MV-4-11 (cell line): ENCODE data around the gene PGAM1.

Experiments
- DNase-seq: peaks from one replicate; lab custom pipeline; 2025; lab: John Stamatoyannopoulos, UW

The PGAM1 gene

GRCh38 chr10:97425964-97426775 is at the start of gene PGAM1:
Gene PGAM1 (plus strand): TSS chr10:97426191. CDS start chr10:97426308, 117 bp downstream.
- peak; percentile 93 for DNase-seq

DNA sequence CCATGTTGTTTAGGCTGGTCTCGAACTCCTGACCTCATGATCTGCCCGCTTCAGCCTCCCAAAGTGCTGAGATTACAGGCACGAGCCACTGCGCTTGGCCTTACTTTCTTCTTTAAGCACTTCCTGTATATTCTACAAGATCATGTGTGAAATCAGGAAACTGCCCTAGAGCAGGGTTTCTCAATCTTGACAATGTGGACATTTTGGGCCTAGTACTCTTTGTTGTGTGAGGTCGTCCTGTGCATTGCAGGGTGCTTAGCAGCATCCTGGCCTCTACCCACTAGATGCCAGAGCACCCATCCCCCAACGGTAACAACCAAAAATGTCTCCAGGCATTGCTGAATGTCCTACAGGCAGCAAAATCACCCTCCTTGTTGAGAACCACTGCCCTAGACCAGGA is 49.6 kb upstream of the PGAM1 start:
- peak; percentile 92 for DNase-seq

DNA sequence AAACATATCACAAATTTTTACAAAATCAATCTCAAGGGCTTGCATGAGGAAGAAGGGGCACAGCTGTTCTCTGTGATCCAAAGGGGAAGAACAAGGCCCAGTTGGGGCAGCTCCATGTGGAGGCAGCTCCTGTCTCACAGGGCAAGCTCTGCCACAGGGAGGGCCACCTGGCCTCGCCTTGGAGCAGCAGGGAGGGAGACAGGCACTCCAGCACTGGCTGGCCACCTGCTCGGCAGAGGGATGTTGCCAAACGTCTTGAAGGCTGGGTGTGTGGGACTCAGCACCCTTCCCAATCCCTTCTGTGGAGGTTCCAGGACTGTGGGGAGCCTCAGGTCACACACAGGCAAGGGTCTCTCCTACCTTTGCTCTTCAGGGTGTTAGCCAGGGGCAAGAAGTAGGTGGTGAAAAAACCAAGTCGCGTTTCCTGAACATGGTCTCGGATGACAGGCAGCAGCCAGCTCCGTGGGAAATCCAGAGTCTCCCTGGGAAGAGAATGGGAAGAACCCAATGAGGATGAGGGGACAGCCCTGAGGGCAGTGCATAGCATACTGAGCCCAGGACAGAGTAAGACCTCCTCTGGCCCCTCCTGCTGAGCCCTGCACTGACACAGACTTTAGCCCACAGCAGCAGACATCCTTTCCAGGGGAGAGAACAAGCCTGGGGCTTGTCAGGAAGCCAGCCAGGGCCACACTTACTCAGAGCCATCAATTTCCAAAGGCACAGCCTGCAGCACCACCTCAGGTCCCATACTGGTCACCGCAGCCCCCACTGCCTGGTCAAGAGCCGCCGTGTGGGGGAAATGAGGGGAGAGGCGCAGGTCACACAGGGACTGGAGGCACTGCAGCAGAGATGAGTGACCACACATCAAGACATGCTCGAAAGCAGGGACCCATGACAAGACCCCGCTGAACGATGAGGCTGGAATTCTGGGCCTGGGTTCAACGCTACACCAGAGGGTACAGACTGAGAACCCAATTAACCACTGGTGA is 46.8 kb upstream of the PGAM1 start:
- no peak for DNase-seq

DNA sequence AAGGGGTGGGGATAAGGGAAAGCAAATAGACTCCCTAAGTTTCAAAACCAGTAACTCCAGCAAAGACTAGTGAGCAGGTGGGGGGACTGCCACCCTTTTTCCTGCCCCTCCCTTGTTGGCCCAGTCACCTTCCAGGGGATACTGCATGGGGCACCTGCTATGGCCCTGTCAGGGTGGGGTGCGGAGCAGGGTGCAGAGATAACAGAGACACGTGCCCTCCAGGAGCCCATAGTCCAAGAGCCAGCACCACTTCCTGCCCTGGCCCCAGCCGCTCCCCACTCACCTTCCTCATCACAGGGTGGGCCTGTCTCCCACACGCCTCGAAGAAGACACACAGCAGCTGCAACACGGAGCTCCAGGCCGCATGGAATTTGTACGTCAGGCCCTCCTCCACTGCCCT is 45.5 kb upstream of the PGAM1 start:
- DNase-seq: no peak

GRCh38 chr10:97381626-97382025 is 44.4 kb upstream of the PGAM1 start:
- DNase-seq: no peak

GRCh38 chr10:97383159-97383558 is 42.8 kb upstream of the PGAM1 start:
- no peak for DNase-seq

DNA sequence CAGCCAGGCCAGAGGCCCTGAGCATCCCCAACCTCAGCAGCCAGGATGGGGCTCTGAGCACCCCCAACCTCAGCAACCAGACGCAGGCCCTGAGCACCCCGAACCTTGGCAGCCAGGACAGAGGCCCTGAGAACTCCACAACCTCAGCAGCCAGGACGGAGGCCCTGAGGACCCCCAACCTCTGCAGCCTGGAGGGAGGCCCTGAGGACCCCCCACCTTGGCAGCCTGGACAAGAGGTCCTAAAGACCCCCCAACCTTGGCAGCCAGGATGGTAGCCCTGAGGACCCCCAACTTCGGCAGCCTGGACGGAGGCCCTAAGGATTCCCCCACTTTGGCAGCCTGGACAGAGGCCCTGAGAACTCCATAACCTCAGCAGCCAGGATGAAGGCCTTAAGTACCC is 41.8 kb upstream of the PGAM1 start:
- DNase-seq: no peak

- no peak for DNase-seq
These were observed 41.4 kb upstream of the PGAM1 start for GRCh38 chr10:97384641-97385040.

DNA sequence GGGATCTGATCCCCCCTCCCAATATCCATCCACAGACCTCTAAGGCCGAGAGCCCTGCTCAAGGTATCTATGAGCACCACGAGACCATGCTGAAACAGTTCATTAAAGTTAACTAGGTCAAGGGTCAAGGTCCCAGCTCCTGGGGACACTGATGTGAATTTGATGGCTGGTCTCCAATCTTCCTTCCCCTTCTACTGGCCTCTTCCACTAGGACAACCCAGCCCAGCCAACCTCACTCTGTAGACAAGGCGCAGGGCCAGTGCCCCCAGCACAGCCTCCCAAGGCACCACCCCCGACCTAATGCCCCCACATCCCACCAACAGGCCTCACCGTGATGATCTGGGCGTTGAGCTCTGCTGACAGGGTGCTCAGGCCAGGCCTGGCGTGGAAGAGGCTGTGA is 40.4 kb upstream of the PGAM1 start:
- DNase-seq: no peak

DNA sequence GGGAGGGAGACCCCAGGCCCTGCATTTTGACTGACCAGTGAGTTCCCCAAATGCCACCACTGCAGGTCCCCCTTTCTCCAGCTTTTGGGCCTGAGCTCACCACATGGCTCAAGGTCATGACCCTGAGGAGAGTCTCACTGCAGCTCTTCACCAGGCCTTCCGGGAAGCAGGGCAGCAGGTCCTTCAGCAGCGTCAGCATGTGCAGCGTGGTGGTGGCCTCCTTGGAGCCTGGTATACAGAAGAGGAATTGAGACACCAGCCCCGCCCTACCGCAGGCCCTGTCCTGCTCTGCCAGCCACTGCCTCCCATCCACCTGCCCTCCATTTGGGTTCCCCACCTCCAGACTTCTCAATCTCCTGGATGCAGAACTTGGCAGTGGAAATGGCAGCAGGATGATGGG is 37.8 kb upstream of the PGAM1 start:
- no peak for DNase-seq

DNA sequence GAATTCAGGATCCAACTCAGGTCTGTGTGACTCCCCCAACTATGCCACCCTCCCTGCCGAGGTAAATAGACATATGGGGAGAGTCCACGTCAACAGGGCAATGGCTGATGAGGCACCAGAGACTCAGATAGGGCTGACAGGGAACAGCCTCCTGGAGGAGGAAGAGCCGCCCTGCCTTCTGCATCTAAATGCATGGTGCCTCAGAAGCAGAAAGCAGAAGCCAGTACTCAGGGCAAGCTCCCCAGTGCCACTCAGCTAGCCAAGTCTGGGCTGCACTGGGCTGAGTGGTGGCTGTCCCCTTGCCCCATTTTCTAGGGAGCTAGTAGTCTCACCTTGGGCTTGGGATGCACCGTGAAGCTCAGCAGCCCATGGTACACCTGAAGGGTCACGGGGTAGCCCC is 35.9 kb upstream of the PGAM1 start:
- DNase-seq: no peak

GRCh38 chr10:97393034-97393573 is 32.9 kb upstream of the PGAM1 start:
- DNase-seq: no peak

DNA sequence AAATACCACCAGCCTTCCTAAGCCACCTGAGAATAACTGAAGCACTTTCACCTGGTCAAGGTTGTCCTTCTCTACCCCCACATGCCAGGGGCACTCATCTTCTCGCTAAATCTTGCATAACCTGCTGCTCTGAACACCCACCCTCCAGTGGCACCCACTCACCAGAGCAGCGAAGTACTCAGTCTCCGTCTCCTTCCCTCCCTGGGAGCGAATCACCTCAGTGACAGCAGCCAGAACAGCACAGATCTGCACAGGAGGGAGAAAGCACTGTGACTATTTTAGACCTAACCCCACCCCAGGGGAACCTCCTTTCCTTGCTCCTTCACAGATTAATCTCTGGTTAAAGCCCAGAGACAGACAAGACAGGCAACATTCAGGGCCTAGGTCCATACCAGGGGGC is 29.9 kb upstream of the PGAM1 start:
- DNase-seq: no peak

GRCh38 chr10:97399843-97400545 is 26.0 kb upstream of the PGAM1 start:
- DNase-seq: peak; percentile 77

DNA sequence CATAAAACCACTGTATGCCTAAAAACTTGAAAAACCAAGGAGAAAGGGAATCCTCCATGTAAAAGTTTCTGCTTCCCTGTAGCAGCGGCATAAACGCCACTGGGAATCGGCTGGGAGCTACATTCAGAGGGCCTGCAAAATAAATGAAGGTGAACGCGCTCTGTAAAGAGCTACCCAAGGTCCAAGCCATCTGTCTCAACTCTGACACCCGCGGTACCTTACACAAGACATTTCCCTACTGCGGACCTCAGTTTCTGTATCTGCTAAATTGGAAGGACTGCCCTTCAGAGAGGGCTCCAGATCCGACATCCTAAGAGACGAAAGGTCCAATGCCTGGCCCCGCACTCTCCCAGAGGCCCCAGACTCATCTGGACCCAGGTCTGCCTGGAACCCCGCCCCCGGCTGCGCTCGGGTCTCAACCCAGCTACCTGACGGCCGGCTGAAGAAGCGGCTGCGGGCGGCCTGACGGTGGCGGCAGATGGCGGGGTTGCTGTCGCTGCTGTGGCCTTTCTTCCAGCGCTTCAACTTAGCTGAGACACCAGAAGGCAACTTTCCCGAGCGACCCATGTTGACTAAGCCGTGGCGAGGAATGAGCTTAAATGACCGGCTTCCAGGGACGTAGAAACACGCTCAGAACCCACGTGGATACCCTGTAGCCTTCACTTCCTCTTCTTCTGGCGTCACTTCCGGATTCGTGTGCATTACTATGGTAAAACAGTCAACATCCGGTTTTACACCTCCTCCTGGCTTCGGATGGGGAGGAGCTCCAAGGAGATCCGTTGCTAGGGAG is 25.1 kb upstream of the PGAM1 start, which contains the start of gene RRP12:
Gene RRP12, minus strand, starts transcription at position 676 of the 790 bp plus-strand sequence. Its CDS starts 109 bp downstream, at position 567.
- DNase-seq: peak; percentile 99

- DNase-seq: no peak
These were observed 24.5 kb upstream of the PGAM1 start for GRCh38 chr10:97401455-97401919.

DNA sequence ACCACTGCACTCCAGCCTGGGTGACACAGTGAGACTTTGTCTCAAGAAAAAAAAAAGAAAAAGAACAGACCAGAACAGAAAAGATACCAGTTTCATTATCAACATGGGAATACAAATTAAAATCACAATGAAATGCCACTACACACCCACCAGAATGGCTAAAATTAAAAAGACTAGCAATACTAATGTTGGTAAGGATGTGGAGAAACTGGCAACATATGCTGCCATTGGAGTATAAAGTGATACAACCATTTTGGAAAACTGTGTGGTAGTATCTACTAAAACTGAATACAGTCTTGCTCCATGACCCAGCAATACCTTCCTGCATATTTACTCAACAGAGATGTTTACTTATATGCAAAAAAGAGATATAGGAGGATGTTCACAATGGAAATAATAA is 21.9 kb upstream of the PGAM1 start:
- DNase-seq: no peak

DNA sequence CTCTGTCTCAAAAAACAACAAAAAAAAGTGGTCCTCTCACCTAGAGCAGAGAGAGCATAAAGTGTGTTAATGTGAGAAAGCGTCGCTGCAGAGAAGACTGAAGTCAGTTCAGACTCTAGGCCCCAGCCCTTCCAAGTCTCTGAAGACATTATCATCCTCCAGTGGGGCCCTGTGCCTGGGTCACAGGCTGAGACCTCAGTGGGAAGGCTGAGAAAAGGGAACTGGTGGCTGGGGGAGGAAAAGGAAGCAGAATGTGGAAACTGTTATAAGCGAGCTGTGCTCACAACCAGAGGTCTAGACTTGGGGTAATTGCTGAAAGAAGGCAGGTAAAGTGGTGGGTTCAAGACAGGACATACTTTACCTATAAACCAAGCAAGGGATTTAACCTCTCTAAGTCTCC is 19.9 kb upstream of the PGAM1 start:
- peak; percentile 90 for DNase-seq

GRCh38 chr10:97406483-97406882 is 19.5 kb upstream of the PGAM1 start:
- DNase-seq: peak; percentile 23

- peak; percentile 87 for DNase-seq
These were observed 18.6 kb upstream of the PGAM1 start for GRCh38 chr10:97407211-97407951.
